HCT116 (cell line): Measurements from ENCODE around the gene SRGAP1. TPM values are rescaled to one million over a fixed set of nuclear protein-coding genes. Genes with fewer than 3 reads are reported as not detected.

Experiments used
- ATAC-seq: fragments of 200-7000 bp; cut with Tn5 transposase; 2 replicates; pipeline ENCODE4 v1.9.1; 2020; ENCODE audit warnings: mild to moderate bottlenecking, moderate library complexity
- BruUV-seq: library from RNA; stranded (reverse); fragments of 400-500 nt; replicated peaks from 2 replicates; lab custom pipeline; 2021; lab: Mats Ljungman, UMichigan
- CTCF ChIA-PET: fragments of 300-600 bp; sonication (Branson Sonifier 250); formaldehyde crosslinking; loops from one replicate; lab custom pipeline; 2021; ENCODE audit warnings: antibody characterized with exemption; lab: Charles Lee
- POLR2A ChIA-PET: fragments of 300-600, 350-600 bp; sonication (Branson Sonifier 250); formaldehyde crosslinking; loops from one replicate; lab custom pipeline; 2021; ENCODE audit warnings: antibody characterized with exemption; lab: Charles Lee
- RAD21 ChIA-PET, 2 experiments: fragments of 300-600 bp; sonication (Branson Sonifier 250); formaldehyde crosslinking; loops; one replicate each; lab custom pipeline; 2023; ENCODE audit warnings: low total read pairs in 2 of 2; ENCODE audit not compliant: uncharacterized antibody in 2 of 2, unreplicated experiment in 2 of 2, low non-redundant PET in 1 of 2; lab: Charles Lee
- DNase-seq: peaks from one replicate; pipeline ENCODE4 v3.0.0-alpha.2; 2010; ENCODE audit warnings: low read depth, low spot score
- H2AFZ ChIP-seq: fragments of 200-600 bp; shearing (Covaris generic), sonication (generic); 2 replicates; pipeline ENCODE4 v1.6.1; 2017; ENCODE audit warnings: low read depth, mixed run types, mixed read lengths, antibody characterized with exemption, low read length; ENCODE audit not compliant: poor library complexity, severe bottlenecking
- H3K27ac ChIP-seq: 2 replicates; pipeline ENCODE4 v1.5.1; 2012; ENCODE audit warnings: low read depth, low read length
- H3K27me3 ChIP-seq: fragments of 200-600 bp; sonication (generic); 2 replicates; pipeline ENCODE4 v1.6.1; 2016; ENCODE audit warnings: mixed run types, low read length, mixed read lengths; ENCODE audit not compliant: insufficient read depth
- H3K36me3 ChIP-seq, 2 experiments: fragments of 200-500 bp in 1 of 2; fragments of 200-600 bp in 1 of 2; sonication (Bioruptor generic) in 1 of 2; sonication (generic) in 1 of 2; 2 replicates each; pipeline versions ENCODE4 v1.5.1 to v1.6.1; 2014 to 2016; ENCODE audit warnings: low read length in 2 of 2, inconsistent platforms in 1 of 2, mixed read lengths in 1 of 2, mixed run types in 1 of 2; ENCODE audit not compliant: insufficient read depth in 2 of 2, control insufficient read depth in 1 of 2
- H3K4me1 ChIP-seq, 2 experiments: fragments of 200-600 bp in 1 of 2; sonication (generic) in 1 of 2; 2 replicates each; pipeline versions ENCODE4 v1.5.1 to v1.6.1; 2012 to 2017; ENCODE audit warnings: low read length in 2 of 2, inconsistent platforms in 1 of 2, mild to moderate bottlenecking in 1 of 2, mixed read lengths in 1 of 2, mixed run types in 1 of 2, moderate library complexity in 1 of 2; ENCODE audit not compliant: insufficient read depth in 2 of 2, control insufficient read depth in 1 of 2
- H3K4me2 ChIP-seq: fragments of 200-600 bp; sonication (generic); 2 replicates; pipeline ENCODE4 v1.6.1; 2017; ENCODE audit warnings: mixed run types, low read length, mixed read lengths
- H3K4me3 ChIP-seq, 2 experiments: fragments of 200-600 bp in 1 of 2; sonication (generic) in 1 of 2; replicated peaks in 1 of 2; 2 replicates each; pipeline ENCODE4 v1.5.1; 2011 to 2016; ENCODE audit warnings: low read length in 2 of 2, control low read depth in 1 of 2, low read depth in 1 of 2, mild to moderate bottlenecking in 1 of 2, mixed read lengths in 1 of 2, mixed run types in 1 of 2
- H3K79me2 ChIP-seq: fragments of 200-600 bp; sonication (generic); 2 replicates; pipeline ENCODE4 v1.6.1; 2017; ENCODE audit warnings: mild to moderate bottlenecking, mixed run types, low read length, moderate library complexity, mixed read lengths; ENCODE audit not compliant: insufficient read depth
- H3K9ac ChIP-seq: fragments of 200-600 bp; sonication (generic); 2 replicates; pipeline ENCODE4 v1.6.1; 2016; ENCODE audit warnings: low read length, mixed read lengths
- H3K9me2 ChIP-seq: fragments of 200-600 bp; sonication (generic), shearing (Covaris generic); 2 replicates; pipeline ENCODE4 v1.6.1; 2017; ENCODE audit warnings: mixed run types, mild to moderate bottlenecking, moderate library complexity; ENCODE audit not compliant: insufficient read depth
- H3K9me3 ChIP-seq, 2 experiments: fragments of 200-500 bp in 1 of 2; fragments of 200-600 bp in 1 of 2; sonication (Bioruptor generic) in 1 of 2; sonication (generic) in 1 of 2; 2 replicates each; pipeline ENCODE4 v1.6.1; 2014 to 2017; ENCODE audit warnings: low read length in 2 of 2, mixed read lengths in 2 of 2, inconsistent platforms in 1 of 2, low read depth in 1 of 2, mild to moderate bottlenecking in 1 of 2, mixed run types in 1 of 2, moderate library complexity in 1 of 2; ENCODE audit not compliant: control insufficient read depth in 1 of 2, insufficient read depth in 1 of 2
- H4K20me1 ChIP-seq: fragments of 200-600 bp; sonication (generic), shearing (Covaris generic); 2 replicates; pipeline ENCODE4 v1.6.1; 2017; ENCODE audit warnings: mixed run types, mild to moderate bottlenecking, moderate library complexity; ENCODE audit not compliant: insufficient read depth
- CBX3 ChIP-seq: IDR thresholded peaks from 2 replicates; pipeline ENCODE4 v1.6.1; 2012; ENCODE audit warnings: low read depth
- CEBPB ChIP-seq: IDR thresholded peaks from 2 replicates; pipeline ENCODE4 v1.6.1; 2012; ENCODE audit warnings: low read depth
- EGR1 ChIP-seq: IDR thresholded peaks from 2 replicates; pipeline ENCODE4 v1.6.1; 2012; ENCODE audit warnings: low read depth
- ELF1 ChIP-seq: IDR thresholded peaks from 2 replicates; pipeline ENCODE4 v1.6.1; 2012; ENCODE audit warnings: low read depth, borderline replicate concordance
- EZH2 ChIP-seq: fragments of 200-600 bp; sonication (generic); IDR thresholded peaks from 2 replicates; pipeline ENCODE4 v1.6.1; 2017; ENCODE audit warnings: antibody characterized with exemption, mixed run types
- FOSL1 ChIP-seq: IDR thresholded peaks from 2 replicates; pipeline ENCODE4 v1.6.1; 2012; ENCODE audit warnings: low read depth
- POLR2AphosphoS5 ChIP-seq: IDR thresholded peaks from 2 replicates; pipeline ENCODE4 v1.6.1; 2011; ENCODE audit warnings: mild to moderate bottlenecking, low read depth, low read length, moderate library complexity
- RAD21 ChIP-seq: IDR thresholded peaks from 2 replicates; pipeline ENCODE4 v1.6.1; 2012; ENCODE audit warnings: low read depth, mild to moderate bottlenecking
- REST ChIP-seq: IDR thresholded peaks from 2 replicates; pipeline ENCODE4 v1.6.1; 2012; ENCODE audit warnings: low read depth
- SIN3A ChIP-seq: IDR thresholded peaks from 2 replicates; pipeline ENCODE4 v1.6.1; 2012; ENCODE audit warnings: low read depth
- SP1 ChIP-seq: IDR thresholded peaks from 2 replicates; pipeline ENCODE4 v1.6.1; 2012; ENCODE audit warnings: low read depth
- TCF7L2 ChIP-seq: IDR thresholded peaks from 2 replicates; pipeline ENCODE4 v1.7.0; 2011; ENCODE audit warnings: borderline replicate concordance, inconsistent platforms; ENCODE audit not compliant: insufficient read depth, insufficient read length; ENCODE audit errors: extremely low read depth
- YY1 ChIP-seq: IDR thresholded peaks from 2 replicates; pipeline ENCODE4 v1.6.1; 2011; ENCODE audit warnings: low read length, low read depth, moderate library complexity, mild to moderate bottlenecking; ENCODE audit not compliant: insufficient replicate concordance; ENCODE audit errors: extremely low read depth
- ZFX ChIP-seq: fragments of 450-650 bp; IDR thresholded peaks from 2 replicates; pipeline ENCODE4 v1.6.1; 2017
- ZNF274 ChIP-seq: fragments of 200-500 bp; sonication (Bioruptor generic); IDR thresholded peaks from 2 replicates; pipeline ENCODE4 v1.6.1; 2014; ENCODE audit warnings: mild to moderate bottlenecking, low read depth, low read length, inconsistent platforms
- intact Hi-C: fragments of 100-400 bp; cut with micrococcal nuclease; formaldehyde crosslinking; loops from 2 replicates; pipeline ENCODE4 v1.10.0; 2022
- total RNA-seq: library from RNA; stranded (reverse); gene quantifications from one replicate; pipeline ENCODE4 v1.2.1, GENCODE V29; 2021; ENCODE audit not compliant: unreplicated experiment
- TF ChIP-seq, protein P1 (sequence below): IDR thresholded peaks from 2 replicates; pipeline ENCODE4 v1.6.1; 2011; ENCODE audit warnings: mild to moderate bottlenecking, low read length, moderate library complexity; ENCODE audit not compliant: insufficient replicate concordance; ENCODE audit errors: extremely low read depth
- TF ChIP-seq, protein P2 (sequence below): IDR thresholded peaks from 2 replicates; pipeline ENCODE4 v1.6.1; 2012
- TF ChIP-seq, protein P3 (sequence below), 3 experiments: fragments of 200-600 bp in 1 of 3; sonication (generic) in 1 of 3; IDR thresholded peaks in 2 of 3; conservative IDR thresholded peaks in 1 of 3; 2 replicates each; pipeline ENCODE4 v1.5.1; 2012 to 2017; ENCODE audit warnings: low read depth in 2 of 3, low read length in 2 of 3, antibody characterized with exemption in 1 of 3, borderline replicate concordance in 1 of 3, control low read depth in 1 of 3, mild to moderate bottlenecking in 1 of 3, mixed read lengths in 1 of 3, mixed run types in 1 of 3, moderate library complexity in 1 of 3; ENCODE audit not compliant: insufficient read depth in 1 of 3
- TF ChIP-seq, protein P4 (sequence below): IDR thresholded peaks from 2 replicates; pipeline ENCODE4 v1.6.1; 2012

Gene SRGAP1
- total RNA-seq, 1 experiment from 2014 or later, result 16.6 TPM

DNA sequence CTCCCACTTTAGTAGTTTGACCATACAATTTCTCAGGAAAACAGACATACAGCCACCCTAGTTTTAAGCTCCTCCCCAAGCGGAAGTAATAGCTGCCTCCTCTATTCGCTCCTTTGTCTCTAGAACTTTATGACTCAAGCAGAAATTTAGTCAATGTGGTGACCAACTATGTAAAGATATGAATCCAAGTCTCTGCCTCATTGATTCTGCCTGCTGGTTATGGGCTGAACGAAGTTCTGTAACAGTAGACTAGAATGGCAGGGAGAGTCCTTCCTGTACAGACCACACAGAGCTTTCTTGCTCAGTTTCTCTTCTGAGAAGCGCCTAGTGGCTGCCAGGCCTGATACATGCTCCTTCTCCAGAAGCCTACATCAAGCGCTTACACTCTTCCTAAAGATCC lies 358.5 kb downstream of the SRGAP1 start:
- H4K20me1 ChIP-seq, result no peaks in the 10 kb centered on the region
- H3K4me2 ChIP-seq, result no peak overlapping the region
- ChIA-PET RAD21 (no interaction called here), CTCF (no interaction called here)
- H3K36me3 ChIP-seq, result peaks cover 0 to 7% of the 10 kb centered on the region in 2 experiments; a peak in 1 of 4 replicates
- H3K9me2 ChIP-seq, result no peaks in the 10 kb centered on the region
- intact Hi-C loops, result no loop called here
- no peaks in the 10 kb centered on the region for H3K9me3 ChIP-seq
- H3K4me3 ChIP-seq, result no peak overlapping the region
- no peak overlapping the region for H3K27ac ChIP-seq
- BruUV-seq, result no TSS peak
- TF ChIP-seq YY1, result no peak
- TF ChIP-seq ELF1, result no peak
- TF ChIP-seq, protein P1, sequence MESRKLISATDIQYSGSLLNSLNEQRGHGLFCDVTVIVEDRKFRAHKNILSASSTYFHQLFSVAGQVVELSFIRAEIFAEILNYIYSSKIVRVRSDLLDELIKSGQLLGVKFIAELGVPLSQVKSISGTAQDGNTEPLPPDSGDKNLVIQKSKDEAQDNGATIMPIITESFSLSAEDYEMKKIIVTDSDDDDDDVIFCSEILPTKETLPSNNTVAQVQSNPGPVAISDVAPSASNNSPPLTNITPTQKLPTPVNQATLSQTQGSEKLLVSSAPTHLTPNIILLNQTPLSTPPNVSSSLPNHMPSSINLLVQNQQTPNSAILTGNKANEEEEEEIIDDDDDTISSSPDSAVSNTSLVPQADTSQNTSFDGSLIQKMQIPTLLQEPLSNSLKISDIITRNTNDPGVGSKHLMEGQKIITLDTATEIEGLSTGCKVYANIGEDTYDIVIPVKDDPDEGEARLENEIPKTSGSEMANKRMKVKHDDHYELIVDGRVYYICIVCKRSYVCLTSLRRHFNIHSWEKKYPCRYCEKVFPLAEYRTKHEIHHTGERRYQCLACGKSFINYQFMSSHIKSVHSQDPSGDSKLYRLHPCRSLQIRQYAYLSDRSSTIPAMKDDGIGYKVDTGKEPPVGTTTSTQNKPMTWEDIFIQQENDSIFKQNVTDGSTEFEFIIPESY, result no peak
- TF ChIP-seq, protein P2, sequence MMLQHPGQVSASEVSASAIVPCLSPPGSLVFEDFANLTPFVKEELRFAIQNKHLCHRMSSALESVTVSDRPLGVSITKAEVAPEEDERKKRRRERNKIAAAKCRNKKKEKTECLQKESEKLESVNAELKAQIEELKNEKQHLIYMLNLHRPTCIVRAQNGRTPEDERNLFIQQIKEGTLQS, result no peak
- TF ChIP-seq, protein P3, sequence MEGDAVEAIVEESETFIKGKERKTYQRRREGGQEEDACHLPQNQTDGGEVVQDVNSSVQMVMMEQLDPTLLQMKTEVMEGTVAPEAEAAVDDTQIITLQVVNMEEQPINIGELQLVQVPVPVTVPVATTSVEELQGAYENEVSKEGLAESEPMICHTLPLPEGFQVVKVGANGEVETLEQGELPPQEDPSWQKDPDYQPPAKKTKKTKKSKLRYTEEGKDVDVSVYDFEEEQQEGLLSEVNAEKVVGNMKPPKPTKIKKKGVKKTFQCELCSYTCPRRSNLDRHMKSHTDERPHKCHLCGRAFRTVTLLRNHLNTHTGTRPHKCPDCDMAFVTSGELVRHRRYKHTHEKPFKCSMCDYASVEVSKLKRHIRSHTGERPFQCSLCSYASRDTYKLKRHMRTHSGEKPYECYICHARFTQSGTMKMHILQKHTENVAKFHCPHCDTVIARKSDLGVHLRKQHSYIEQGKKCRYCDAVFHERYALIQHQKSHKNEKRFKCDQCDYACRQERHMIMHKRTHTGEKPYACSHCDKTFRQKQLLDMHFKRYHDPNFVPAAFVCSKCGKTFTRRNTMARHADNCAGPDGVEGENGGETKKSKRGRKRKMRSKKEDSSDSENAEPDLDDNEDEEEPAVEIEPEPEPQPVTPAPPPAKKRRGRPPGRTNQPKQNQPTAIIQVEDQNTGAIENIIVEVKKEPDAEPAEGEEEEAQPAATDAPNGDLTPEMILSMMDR (IDR thresholded peaks at IDR 0.05 in 2 of 3, conservative IDR thresholded peaks at IDR 0.05 in 1 of 3; ENCODE audit: borderline replicate concordance in 1 of 3, insufficient read depth in 1 of 3, low read depth in 2 of 3, low read length in 2 of 3), result no peak
- no peak for TF ChIP-seq CEBPB
- no peak for TF ChIP-seq EZH2
- TF ChIP-seq CBX3, result no peak
- TF ChIP-seq RAD21, result no peak
- TF ChIP-seq FOSL1, result no peak
- TF ChIP-seq, protein P4, sequence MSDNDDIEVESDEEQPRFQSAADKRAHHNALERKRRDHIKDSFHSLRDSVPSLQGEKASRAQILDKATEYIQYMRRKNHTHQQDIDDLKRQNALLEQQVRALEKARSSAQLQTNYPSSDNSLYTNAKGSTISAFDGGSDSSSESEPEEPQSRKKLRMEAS, result no peak
- no peak for TF ChIP-seq EGR1
- TF ChIP-seq POLR2AphosphoS5, result no peak
- no peak for TF ChIP-seq REST
- no peak for TF ChIP-seq SIN3A
- no peak for TF ChIP-seq ZNF274
- TF ChIP-seq ZFX, result no peak
- TF ChIP-seq TCF7L2, result no peak
- TF ChIP-seq SP1, result no peak
- TF ChIP-seq, all 23 proteins: peak for 0
- POLR2A ChIA-PET, result no interaction called here
- Histone ChIP-seq H3K9ac (no peak overlapping the region), H2AFZ (no peak overlapping the region), H3K4me1 (no peaks in the 10 kb centered on the region), H3K79me2 (no peaks in the 10 kb centered on the region), H3K27me3 (no peaks in the 10 kb centered on the region)
- DNase-seq, result no peak
- no peak for ATAC-seq
